PFSK-1 (cell line): ENCODE results near the gene ACAT2.

Experiments used
- POLR2AphosphoS5 ChIP-seq: IDR thresholded peaks from 2 replicates; pipeline ENCODE4 v1.6.1; 2012; ENCODE audit warnings: low read depth, mild to moderate bottlenecking, control low read depth, low read length, moderate library complexity
- REST ChIP-seq, 2 experiments: IDR thresholded peaks; 2 replicates each; pipeline versions ENCODE4 v1.6.1 to v1.8.0; 2011 to 2012; ENCODE audit warnings: low read depth in 2 of 2, low read length in 2 of 2, control low read depth in 1 of 2, inconsistent platforms in 1 of 2, mild to moderate bottlenecking in 1 of 2, moderate library complexity in 1 of 2; ENCODE audit not compliant: insufficient read depth in 1 of 2
- TAF1 ChIP-seq: IDR thresholded peaks from 2 replicates; pipeline ENCODE4 v1.6.1; 2012; ENCODE audit warnings: low read length, control low read depth, borderline replicate concordance; ENCODE audit not compliant: insufficient read depth

DNA sequence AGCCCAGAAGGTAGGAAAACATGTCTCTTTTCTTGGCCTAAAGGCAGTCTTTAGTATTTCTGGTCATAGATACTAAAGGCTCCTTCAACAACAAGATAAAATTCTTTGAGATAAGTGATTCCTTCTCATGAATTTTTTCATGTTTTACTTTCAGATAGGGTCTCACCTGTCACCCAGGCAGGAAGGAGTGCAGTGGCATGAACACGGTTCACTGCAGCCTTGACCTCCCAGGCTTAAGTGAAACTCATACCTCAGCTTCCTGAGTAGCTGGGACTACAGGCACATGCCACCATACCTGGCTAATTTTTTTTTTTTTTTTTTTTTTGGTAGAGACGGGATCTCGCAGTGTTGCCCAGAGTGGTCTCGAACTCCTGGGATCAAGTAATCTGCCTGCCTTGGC lies 47.3 kb downstream of the ACAT2 start:
- TF ChIP-seq POLR2AphosphoS5 (no peak), REST (IDR thresholded peaks at IDR 0.05; ENCODE audit: insufficient read depth in 1 of 2, low read depth in 2 of 2, low read length in 2 of 2) (no peak), TAF1 (no peak)
